HepG2 (cell line): ENCODE data around the gene NKD1. TPM values are rescaled to one million over a fixed set of nuclear protein-coding genes. Genes with fewer than 3 reads are reported as not detected.

Experiments used
- AGO1 ChIP-seq: fragments of 200-400 bp; formaldehyde crosslinking; IDR thresholded peaks from 2 replicates; pipeline ENCODE4 v1.6.1; 2017; ENCODE audit warnings: mild to moderate bottlenecking, low read depth, low read length, moderate library complexity; ENCODE audit not compliant: poor library complexity, severe bottlenecking
- CCAR2 ChIP-seq: fragments of 200-400 bp; formaldehyde crosslinking; optimal IDR thresholded peaks from 2 replicates; pipeline ENCODE3; 2018; ENCODE audit warnings: low read depth, mild to moderate bottlenecking, low read length, moderate library complexity
- POLR2A ChIP-seq, 2 experiments: IDR thresholded peaks; 2 replicates each; pipeline ENCODE4 v1.6.1; 2011; ENCODE audit warnings: low read depth in 2 of 2, low read length in 2 of 2, mild to moderate bottlenecking in 1 of 2, moderate library complexity in 1 of 2; ENCODE audit not compliant: insufficient read depth in 1 of 2
- SRSF1 ChIP-seq: fragments of 200-400 bp; formaldehyde crosslinking; optimal IDR thresholded peaks from 2 replicates; pipeline ENCODE3; 2017; ENCODE audit warnings: mild to moderate bottlenecking, low read depth, low read length, moderate library complexity
- TOE1 ChIP-seq: sonication (generic); formaldehyde crosslinking; IDR thresholded peaks from 2 replicates; pipeline ENCODE4 v1.4.0; 2020; ENCODE audit warnings: mild to moderate bottlenecking, missing genetic modification reagents
- ZC3H13 ChIP-seq: sonication (generic); formaldehyde crosslinking; IDR thresholded peaks from 2 replicates; pipeline ENCODE4 v1.8.1; 2023; ENCODE audit warnings: mild to moderate bottlenecking, missing genetic modification reagents, moderate library complexity
- ZNF543 ChIP-seq: sonication (generic); formaldehyde crosslinking; IDR thresholded peaks from 2 replicates; pipeline ENCODE4 v1.4.0; 2020; ENCODE audit warnings: mild to moderate bottlenecking, missing genetic modification reagents
- ZNF670 ChIP-seq: sonication (generic); formaldehyde crosslinking; IDR thresholded peaks from 2 replicates; pipeline ENCODE4 v1.8.0; 2022; ENCODE audit warnings: mild to moderate bottlenecking, missing genetic modification reagents, borderline replicate concordance
- polyA plus RNA-seq, 8 experiments: library from polyadenylated mRNA; depleted of rRNA in 3 of 8; stranded (reverse) in 7 of 8; unstranded in 1 of 8; fragments of >200 nt; fragmentation: Illumina TruSeq in 4 of 8; extraction: Trizol in 4 of 8; gene quantifications; 2 replicates each; pipeline versions ENCODE4 v1.2.1 to v1.2.3, GENCODE V29; 2011 to 2016; ENCODE audit warnings: low read depth in 4 of 8, missing spikeins in 1 of 8, mixed read lengths in 1 of 8; ENCODE audit not compliant: insufficient read depth in 1 of 8
- total RNA-seq, 5 experiments: library from RNA; depleted of rRNA; stranded (reverse); fragments of >200 nt; fragmentation: Illumina TruSeq; extraction: Trizol; gene quantifications; 2 replicates each; pipeline ENCODE4 v1.2.3, GENCODE V29; 2016; ENCODE audit warnings: low read depth in 1 of 5
- TF ChIP-seq, protein P1 (sequence below): sonication (generic); formaldehyde crosslinking; IDR thresholded peaks from 2 replicates; pipeline ENCODE4 v1.4.0; 2020; ENCODE audit warnings: missing genetic modification reagents
- TF ChIP-seq, protein P2 (sequence below): sonication (generic); formaldehyde crosslinking; IDR thresholded peaks from 2 replicates; pipeline ENCODE4 v1.5.0; 2020; ENCODE audit warnings: mild to moderate bottlenecking, missing genetic modification reagents, borderline replicate concordance
- TF ChIP-seq, protein P3 (sequence below): sonication (generic); formaldehyde crosslinking; IDR thresholded peaks from 2 replicates; pipeline ENCODE4 v1.4.0; 2020; ENCODE audit warnings: mild to moderate bottlenecking, low read depth, missing genetic modification reagents
- TF ChIP-seq, protein P4 (sequence below): sonication (generic); formaldehyde crosslinking; IDR thresholded peaks from 2 replicates; pipeline ENCODE4 v1.8.1; 2023; ENCODE audit warnings: mild to moderate bottlenecking, moderate library complexity, missing genetic modification reagents

NKD1 gene
- total and polyA plus RNA-seq, 2 of the 13 experiments (the other 11 are each of a cell fraction or from before 2014, with no cell fraction given): 70.4 to 121 TPM

DNA sequence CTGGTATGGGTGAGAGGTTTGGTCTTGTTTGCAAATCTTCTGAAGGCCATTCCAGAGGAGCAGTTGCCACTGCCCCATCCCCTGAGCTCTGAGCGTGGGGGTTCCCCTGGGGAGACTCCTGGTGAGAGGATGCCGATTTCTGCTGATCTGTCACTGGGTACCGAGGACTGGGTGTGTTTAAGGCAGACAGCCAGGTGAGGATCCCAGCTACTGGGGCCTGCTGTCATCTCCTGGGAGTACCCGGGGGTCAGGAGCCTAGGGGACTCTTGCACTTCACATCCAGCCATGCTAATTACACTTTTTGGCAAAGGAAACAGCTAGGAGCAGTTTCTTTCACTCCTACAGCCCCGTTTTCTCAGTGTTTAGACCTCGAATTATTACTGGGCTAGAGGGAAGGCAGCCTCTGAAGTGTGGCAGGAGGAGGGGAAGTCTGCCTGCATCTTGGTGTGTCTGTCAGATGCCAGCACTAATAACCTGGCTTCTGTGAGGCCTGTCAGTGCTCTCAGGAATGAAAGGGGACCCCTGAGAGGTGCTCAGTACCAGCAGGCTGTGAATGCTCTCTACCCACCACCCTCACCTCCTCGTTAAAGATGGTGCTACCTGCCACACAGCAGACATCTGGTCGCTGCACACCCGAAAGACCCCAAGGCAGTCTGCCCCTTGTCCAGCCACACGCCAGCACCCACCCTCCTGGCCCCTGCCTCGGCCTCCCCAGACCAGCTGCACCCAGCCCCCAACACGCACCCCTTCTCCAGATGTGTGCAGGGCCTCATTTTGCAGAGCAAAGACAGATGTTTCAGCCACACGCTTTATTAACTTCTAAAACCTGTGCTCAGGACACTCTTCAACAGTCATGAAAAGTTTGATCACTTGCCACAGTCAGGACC lies 89.8 kb downstream of the NKD1 start (continued):
- TF ChIP-seq CCAR2 (peak; percentile 37), AGO1 (peak; percentile 79), ZNF543 (CRISPR knock-in tag) (no peak), SRSF1 (peak; percentile 22), TOE1 (CRISPR knock-in tag) (no peak), ZC3H13 (CRISPR knock-in tag) (peak; percentile 23; the same call in 1 of the 2 replicates), POLR2A (IDR thresholded peaks at IDR 0.05; ENCODE audit: insufficient read depth in 1 of 2, low read depth in 2 of 2, low read length in 2 of 2) (peak; percentile 51 to 53; a peak in 3 of 4 replicates), ZNF670 (CRISPR knock-in tag) (no peak)
- TF ChIP-seq, protein P1, sequence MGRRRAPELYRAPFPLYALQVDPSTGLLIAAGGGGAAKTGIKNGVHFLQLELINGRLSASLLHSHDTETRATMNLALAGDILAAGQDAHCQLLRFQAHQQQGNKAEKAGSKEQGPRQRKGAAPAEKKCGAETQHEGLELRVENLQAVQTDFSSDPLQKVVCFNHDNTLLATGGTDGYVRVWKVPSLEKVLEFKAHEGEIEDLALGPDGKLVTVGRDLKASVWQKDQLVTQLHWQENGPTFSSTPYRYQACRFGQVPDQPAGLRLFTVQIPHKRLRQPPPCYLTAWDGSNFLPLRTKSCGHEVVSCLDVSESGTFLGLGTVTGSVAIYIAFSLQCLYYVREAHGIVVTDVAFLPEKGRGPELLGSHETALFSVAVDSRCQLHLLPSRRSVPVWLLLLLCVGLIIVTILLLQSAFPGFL (CRISPR knock-in tag): no peak
- TF ChIP-seq, protein P2, sequence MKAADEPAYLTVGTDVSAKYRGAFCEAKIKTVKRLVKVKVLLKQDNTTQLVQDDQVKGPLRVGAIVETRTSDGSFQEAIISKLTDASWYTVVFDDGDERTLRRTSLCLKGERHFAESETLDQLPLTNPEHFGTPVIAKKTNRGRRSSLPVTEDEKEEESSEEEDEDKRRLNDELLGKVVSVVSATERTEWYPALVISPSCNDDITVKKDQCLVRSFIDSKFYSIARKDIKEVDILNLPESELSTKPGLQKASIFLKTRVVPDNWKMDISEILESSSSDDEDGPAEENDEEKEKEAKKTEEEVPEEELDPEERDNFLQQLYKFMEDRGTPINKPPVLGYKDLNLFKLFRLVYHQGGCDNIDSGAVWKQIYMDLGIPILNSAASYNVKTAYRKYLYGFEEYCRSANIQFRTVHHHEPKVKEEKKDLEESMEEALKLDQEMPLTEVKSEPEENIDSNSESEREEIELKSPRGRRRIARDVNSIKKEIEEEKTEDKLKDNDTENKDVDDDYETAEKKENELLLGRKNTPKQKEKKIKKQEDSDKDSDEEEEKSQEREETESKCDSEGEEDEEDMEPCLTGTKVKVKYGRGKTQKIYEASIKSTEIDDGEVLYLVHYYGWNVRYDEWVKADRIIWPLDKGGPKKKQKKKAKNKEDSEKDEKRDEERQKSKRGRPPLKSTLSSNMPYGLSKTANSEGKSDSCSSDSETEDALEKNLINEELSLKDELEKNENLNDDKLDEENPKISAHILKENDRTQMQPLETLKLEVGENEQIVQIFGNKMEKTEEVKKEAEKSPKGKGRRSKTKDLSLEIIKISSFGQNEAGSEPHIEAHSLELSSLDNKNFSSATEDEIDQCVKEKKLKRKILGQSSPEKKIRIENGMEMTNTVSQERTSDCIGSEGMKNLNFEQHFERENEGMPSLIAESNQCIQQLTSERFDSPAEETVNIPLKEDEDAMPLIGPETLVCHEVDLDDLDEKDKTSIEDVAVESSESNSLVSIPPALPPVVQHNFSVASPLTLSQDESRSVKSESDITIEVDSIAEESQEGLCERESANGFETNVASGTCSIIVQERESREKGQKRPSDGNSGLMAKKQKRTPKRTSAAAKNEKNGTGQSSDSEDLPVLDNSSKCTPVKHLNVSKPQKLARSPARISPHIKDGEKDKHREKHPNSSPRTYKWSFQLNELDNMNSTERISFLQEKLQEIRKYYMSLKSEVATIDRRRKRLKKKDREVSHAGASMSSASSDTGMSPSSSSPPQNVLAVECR: peak; percentile 16; the same call in 1 of the 2 replicates
- TF ChIP-seq, protein P3, sequence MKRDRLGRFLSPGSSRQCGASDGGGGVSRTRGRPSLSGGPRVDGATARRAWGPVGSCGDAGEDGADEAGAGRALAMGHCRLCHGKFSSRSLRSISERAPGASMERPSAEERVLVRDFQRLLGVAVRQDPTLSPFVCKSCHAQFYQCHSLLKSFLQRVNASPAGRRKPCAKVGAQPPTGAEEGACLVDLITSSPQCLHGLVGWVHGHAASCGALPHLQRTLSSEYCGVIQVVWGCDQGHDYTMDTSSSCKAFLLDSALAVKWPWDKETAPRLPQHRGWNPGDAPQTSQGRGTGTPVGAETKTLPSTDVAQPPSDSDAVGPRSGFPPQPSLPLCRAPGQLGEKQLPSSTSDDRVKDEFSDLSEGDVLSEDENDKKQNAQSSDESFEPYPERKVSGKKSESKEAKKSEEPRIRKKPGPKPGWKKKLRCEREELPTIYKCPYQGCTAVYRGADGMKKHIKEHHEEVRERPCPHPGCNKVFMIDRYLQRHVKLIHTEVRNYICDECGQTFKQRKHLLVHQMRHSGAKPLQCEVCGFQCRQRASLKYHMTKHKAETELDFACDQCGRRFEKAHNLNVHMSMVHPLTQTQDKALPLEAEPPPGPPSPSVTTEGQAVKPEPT (CRISPR knock-in tag): no peak
- TF ChIP-seq, protein P4, sequence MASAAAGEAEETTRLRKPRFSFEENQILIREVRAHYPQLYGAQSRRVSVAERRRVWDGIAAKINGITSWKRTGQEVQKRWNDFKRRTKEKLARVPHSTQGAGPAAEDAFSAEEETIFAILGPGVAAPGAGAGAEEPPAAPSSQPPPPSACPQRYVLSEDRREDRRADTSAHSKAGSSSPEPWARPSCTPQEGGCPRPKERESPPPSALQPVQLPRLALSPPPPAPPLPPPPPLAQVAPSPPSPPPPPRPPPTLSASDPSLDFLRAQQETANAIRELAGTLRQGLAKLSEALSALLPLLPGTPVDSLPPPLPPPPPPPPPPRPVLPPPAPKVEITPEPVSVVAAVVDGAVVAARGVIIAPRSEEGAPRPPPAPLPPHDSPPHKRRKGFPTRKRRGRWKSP (CRISPR knock-in tag): no peak
